GM10248 (cell line): Measurements from ENCODE around the gene UCK2.

Experiments used
- CTCF ChIA-PET: fragments of 300-600 bp; sonication (Branson Sonifier 250); formaldehyde crosslinking; extraction: SDS; loops from one replicate; lab custom pipeline; 2021; ENCODE audit warnings: antibody characterized with exemption; lab: Yijun Ruan, JAX
- POLR2A ChIA-PET: fragments of 350-650 bp; sonication (Branson Sonifier 250); formaldehyde crosslinking; extraction: SDS; loops from one replicate; lab custom pipeline; 2020; ENCODE audit warnings: antibody characterized with exemption; lab: Yijun Ruan, JAX
- DNase-seq: peaks from one replicate; pipeline ENCODE4 v3.0.0; 2012; ENCODE audit errors: extremely low spot score
- CTCF ChIP-seq: IDR thresholded peaks from 2 replicates; pipeline ENCODE4 v1.5.1; 2012; ENCODE audit warnings: mild to moderate bottlenecking, low read depth; ENCODE audit errors: extremely low read depth, missing control alignments, control extremely low read depth

UCK2 gene

DNA sequence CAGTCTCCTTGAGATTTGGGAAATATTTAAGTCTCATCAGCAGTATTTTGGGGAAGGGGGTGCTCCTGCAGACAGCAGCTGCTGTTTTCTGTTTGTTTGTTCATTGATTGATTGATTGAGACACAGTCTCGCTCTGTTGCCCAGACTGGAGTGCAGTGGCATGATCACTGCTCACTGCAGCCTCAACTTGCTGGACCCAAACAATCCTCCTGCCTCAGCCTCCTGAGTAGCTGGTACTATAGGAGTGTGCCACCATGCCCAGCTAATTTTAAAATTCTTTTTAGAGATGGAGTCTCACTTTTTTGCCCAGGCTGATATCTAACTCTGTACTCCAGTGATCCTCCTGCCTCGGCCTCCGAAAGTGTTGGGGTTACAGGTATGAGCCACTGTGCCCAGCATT is 18.2 kb downstream of the UCK2 start:
- no peak for DNase-seq
- ChIA-PET CTCF (interaction anchor here (0.8 to 8.6 kb wide), 9 partner anchors 9 to 38 kb away, joined by 3 to 67 read pairs (median 3); partner anchors contain the start of gene UCK2), POLR2A (interaction anchor here (0.6 kb wide), 1 partner anchor 1375 kb away, joined by 3 read pairs; the partner anchor contains the start of gene POU2F1)
- TF ChIP-seq CTCF = no peak

- POLR2A ChIA-PET = interaction anchor here (0.6 kb wide), 1 partner anchor 1374 kb away, joined by 3 read pairs; the partner anchor contains the start of gene POU2F1
- TF ChIP-seq CTCF = no peak
- no peak for DNase-seq
- CTCF ChIA-PET = interaction anchor here (0.9 to 8.6 kb wide), 9 partner anchors 9 to 38 kb away, joined by 3 to 67 read pairs (median 4); partner anchors contain the start of gene UCK2
Measured at GRCh38 chr1:165845992-165846748, 18.8 kb downstream of the UCK2 start.

DNA sequence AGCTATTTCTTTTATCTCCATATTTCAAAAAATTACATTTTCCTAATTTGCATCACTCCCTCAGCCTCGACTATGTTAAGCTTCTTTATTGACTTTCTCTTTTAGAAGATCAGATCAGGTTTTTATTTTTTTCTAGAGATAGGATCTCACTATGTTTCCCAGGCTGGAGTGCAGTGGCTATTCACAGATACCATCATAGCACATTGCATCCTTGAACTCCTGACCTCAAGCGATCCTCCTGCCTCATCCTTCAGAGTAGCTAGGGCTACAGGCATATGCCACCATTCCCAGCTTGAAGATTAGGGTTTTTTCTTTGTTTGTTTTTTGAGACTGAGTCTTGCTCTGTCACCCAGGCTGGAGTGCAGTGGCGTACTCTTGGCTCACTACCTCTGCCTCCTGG is 20.1 kb downstream of the UCK2 start:
- CTCF ChIA-PET = interaction anchor here (1.0 to 2.8 kb wide), 7 partner anchors 8 to 66 kb away, joined by 3 to 12 read pairs (median 4); no protein-coding TSS in a partner anchor
- no peak for TF ChIP-seq CTCF
- POLR2A ChIA-PET = no interaction called here
- DNase-seq = no peak

DNA sequence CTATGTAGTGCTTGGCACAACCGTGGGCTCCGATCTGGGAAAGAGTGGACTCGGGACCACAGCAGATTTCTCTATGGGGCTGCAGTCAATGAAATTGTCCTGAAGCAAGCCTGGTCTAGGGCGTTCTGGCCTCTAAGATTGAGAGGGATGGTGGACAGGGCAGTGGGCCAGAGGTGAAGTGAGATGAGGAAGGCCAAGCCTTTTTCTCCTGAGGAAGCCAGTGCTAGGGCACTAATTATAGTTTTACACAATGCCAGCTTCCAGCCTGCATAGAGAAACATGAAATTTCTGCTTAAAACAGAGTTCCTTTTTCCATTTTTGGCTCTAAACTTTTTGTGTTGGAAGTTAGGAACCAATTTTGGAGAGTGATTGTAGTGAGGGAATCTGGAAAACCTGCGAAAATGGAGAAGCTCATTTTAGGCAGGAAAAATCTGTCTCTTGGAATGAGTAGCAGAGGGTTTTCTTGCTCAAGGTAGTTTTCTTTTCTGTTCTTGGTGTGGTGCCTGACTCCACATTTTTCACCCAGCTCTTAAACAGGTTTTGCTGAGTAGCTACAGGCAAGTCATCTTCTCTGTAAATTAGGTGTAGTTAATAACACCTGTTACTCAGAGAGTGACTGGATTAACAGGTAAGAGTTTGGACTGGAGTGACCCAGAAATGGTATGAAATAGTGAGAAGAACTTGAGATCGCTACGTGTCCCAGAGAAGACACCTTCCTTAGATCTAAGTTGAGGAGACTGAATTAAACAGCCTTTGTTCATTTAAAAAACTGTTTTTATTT is 22.1 kb downstream of the UCK2 start:
- CTCF ChIA-PET = interaction anchor here (1.2 to 2.7 kb wide), 5 partner anchors 10 to 75 kb away, joined by 3 to 12 read pairs (median 5); no protein-coding TSS in a partner anchor
- POLR2A ChIA-PET = no interaction called here
- TF ChIP-seq CTCF = no peak
- DNase-seq = no peak

- POLR2A ChIA-PET = no interaction called here
- CTCF ChIA-PET = interaction anchor here (1.5 to 1.7 kb wide), 2 partner anchors 9 to 33 kb away, joined by 4 to 5 read pairs; no protein-coding TSS in a partner anchor
Measured at GRCh38 chr1:165851034-165851658, 23.7 kb downstream of the UCK2 start.

More at GRCh38 chr1:165851034-165851658, 23.7 kb downstream of the UCK2 start:
- TF ChIP-seq CTCF = no peak
- DNase-seq = peak; percentile 56
